ENCODE measurements around the gene SCGB3A1. TPM values are rescaled to one million over a fixed set of nuclear protein-coding genes. Genes with fewer than 3 reads are reported as not detected.

Gene SCGB3A1
- total and polyA plus RNA-seq, 2 donors (not counting 1 experiment from before 2014, with no cell fraction given): not detected

- ATAC-seq (ENCODE audit: low read depth): no peak
- H3K27ac Mint-ChIP-seq: no peak overlapping the region
Measured at GRCh38 chr5:180623411-180623834, 32.1 kb upstream of the SCGB3A1 start.

DNA sequence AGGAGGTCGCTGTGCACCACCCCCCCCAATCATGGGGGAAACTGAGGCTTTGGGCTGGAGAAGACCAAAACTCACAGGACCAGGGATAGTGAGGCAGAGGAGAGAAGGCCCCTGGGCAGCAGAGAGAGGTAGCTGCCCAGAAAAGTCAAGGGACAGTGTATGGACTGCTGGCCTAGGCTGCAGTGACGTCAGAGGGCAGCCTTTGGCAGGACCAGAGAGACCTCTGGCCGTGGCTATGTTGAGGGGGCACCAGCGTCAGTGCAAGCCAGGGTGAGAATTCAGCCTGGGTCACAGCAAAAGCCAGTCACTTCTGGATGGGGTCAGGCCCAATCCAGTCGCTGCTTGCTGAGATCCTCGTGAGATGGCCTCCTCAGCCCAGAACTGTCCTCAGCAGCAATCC, 31.6 kb upstream of the SCGB3A1 start:
- no peak for ATAC-seq (ENCODE audit: low read depth)
- no peaks in the 10 kb centered on the region for H3K9me3 Mint-ChIP-seq (ENCODE audit: insufficient read depth)
- intact Hi-C loops (cut with micrococcal nuclease): no loop called here

More at GRCh38 chr5:180623411-180623834, 32.1 kb upstream of the SCGB3A1 start:
- intact Hi-C loops (cut with micrococcal nuclease): no loop called here
- no peaks in the 10 kb centered on the region for H3K27me3 Mint-ChIP-seq
- Histone ChIP-seq H3K79me2 (ENCODE audit: control insufficient read depth, insufficient read depth, low read length) (no peaks in the 10 kb centered on the region), H3K27me3 (replicated peaks in 1 of 4; ENCODE audit: control extremely low read depth in 1 of 4, control insufficient read depth in 3 of 4, insufficient read depth in 4 of 4, low read length in 3 of 4) (no peaks in the 10 kb centered on the region), H3K4me1 (ENCODE audit: control insufficient read depth in 2 of 2, insufficient read depth in 2 of 2, low read length in 2 of 2) (no peaks in the 10 kb centered on the region), H4K20me1 (ENCODE audit: control insufficient read depth, insufficient read depth, low read length, poor library complexity, severe bottlenecking) (no peaks in the 10 kb centered on the region), H3K4me3 (ENCODE audit: control extremely low read depth in 1 of 5, extremely low read depth in 1 of 5, insufficient read depth in 1 of 5, low read depth in 2 of 5, low read length in 4 of 5) (no peak overlapping the region), H3K9ac (ENCODE audit: low read length) (no peak overlapping the region), H3K4me2 (replicated peaks; ENCODE audit: low read depth, low read length, poor library complexity, severe bottlenecking) (no peak overlapping the region), H3K36me3 (replicated peaks in 1 of 2; ENCODE audit: control extremely low read depth in 1 of 2, control insufficient read depth in 1 of 2, extremely low read depth in 1 of 2, insufficient read depth in 2 of 2, low read length in 1 of 2) (no peaks in the 10 kb centered on the region), H2AFZ (ENCODE audit: insufficient read depth, low read depth, low read length, poor library complexity, severe bottlenecking) (no peak overlapping the region), H3K9me3 (ENCODE audit: control extremely low read depth in 1 of 3, control insufficient read depth in 2 of 3, insufficient read depth in 1 of 3, low read length in 2 of 3) (peaks cover 0 to 2% (median 0%) of the 10 kb centered on the region in 3 donors), H3K27ac (ENCODE audit: low read length in 2 of 2) (no peak overlapping the region)
- no peaks in the 10 kb centered on the region for H3K9me3 Mint-ChIP-seq (ENCODE audit: insufficient read depth)
- no peak overlapping the region for H3K4me3 Mint-ChIP-seq
- no peak for DNase-seq
- WGBS (ENCODE audit: insufficient coverage): 83% methylated on average over 10 of the region's 10 CpGs
- POLR2A ChIA-PET: no interaction called here
- CTCF ChIA-PET: no interaction called here
- peaks cover 2% of the 10 kb centered on the region for H3K4me1 Mint-ChIP-seq
- TF ChIP-seq, protein P1, sequence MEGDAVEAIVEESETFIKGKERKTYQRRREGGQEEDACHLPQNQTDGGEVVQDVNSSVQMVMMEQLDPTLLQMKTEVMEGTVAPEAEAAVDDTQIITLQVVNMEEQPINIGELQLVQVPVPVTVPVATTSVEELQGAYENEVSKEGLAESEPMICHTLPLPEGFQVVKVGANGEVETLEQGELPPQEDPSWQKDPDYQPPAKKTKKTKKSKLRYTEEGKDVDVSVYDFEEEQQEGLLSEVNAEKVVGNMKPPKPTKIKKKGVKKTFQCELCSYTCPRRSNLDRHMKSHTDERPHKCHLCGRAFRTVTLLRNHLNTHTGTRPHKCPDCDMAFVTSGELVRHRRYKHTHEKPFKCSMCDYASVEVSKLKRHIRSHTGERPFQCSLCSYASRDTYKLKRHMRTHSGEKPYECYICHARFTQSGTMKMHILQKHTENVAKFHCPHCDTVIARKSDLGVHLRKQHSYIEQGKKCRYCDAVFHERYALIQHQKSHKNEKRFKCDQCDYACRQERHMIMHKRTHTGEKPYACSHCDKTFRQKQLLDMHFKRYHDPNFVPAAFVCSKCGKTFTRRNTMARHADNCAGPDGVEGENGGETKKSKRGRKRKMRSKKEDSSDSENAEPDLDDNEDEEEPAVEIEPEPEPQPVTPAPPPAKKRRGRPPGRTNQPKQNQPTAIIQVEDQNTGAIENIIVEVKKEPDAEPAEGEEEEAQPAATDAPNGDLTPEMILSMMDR (IDR thresholded peaks at IDR 0.05): no peak
- no peak for TF ChIP-seq EZH2 (IDR thresholded peaks at IDR 0.05; ENCODE audit: borderline replicate concordance, insufficient read depth, low read depth, low read length, poor library complexity, severe bottlenecking)

More for the DNA sequence above, 31.6 kb upstream of the SCGB3A1 start:
- Histone ChIP-seq H3K9ac (ENCODE audit: low read length) (no peak overlapping the region), H3K27me3 (replicated peaks in 1 of 4; ENCODE audit: control extremely low read depth in 1 of 4, control insufficient read depth in 3 of 4, insufficient read depth in 4 of 4, low read length in 3 of 4) (no peaks in the 10 kb centered on the region), H3K9me3 (ENCODE audit: control extremely low read depth in 1 of 3, control insufficient read depth in 2 of 3, insufficient read depth in 1 of 3, low read length in 2 of 3) (peaks cover 0 to 2% (median 0%) of the 10 kb centered on the region in 3 donors), H3K4me3 (ENCODE audit: control extremely low read depth in 1 of 5, extremely low read depth in 1 of 5, insufficient read depth in 1 of 5, low read depth in 2 of 5, low read length in 4 of 5) (no peak overlapping the region), H3K4me1 (ENCODE audit: control insufficient read depth in 2 of 2, insufficient read depth in 2 of 2, low read length in 2 of 2) (no peaks in the 10 kb centered on the region), H4K20me1 (ENCODE audit: control insufficient read depth, insufficient read depth, low read length, poor library complexity, severe bottlenecking) (no peaks in the 10 kb centered on the region), H3K79me2 (ENCODE audit: control insufficient read depth, insufficient read depth, low read length) (no peaks in the 10 kb centered on the region), H2AFZ (ENCODE audit: insufficient read depth, low read depth, low read length, poor library complexity, severe bottlenecking) (no peak overlapping the region), H3K4me2 (replicated peaks; ENCODE audit: low read depth, low read length, poor library complexity, severe bottlenecking) (no peak overlapping the region), H3K27ac (ENCODE audit: low read length in 2 of 2) (no peak overlapping the region), H3K36me3 (replicated peaks in 1 of 2; ENCODE audit: control extremely low read depth in 1 of 2, control insufficient read depth in 1 of 2, extremely low read depth in 1 of 2, insufficient read depth in 2 of 2, low read length in 1 of 2) (no peaks in the 10 kb centered on the region)
- DNase-seq: no peak
- no peak overlapping the region for H3K4me3 Mint-ChIP-seq
- no peak for TF ChIP-seq EZH2 (IDR thresholded peaks at IDR 0.05; ENCODE audit: borderline replicate concordance, insufficient read depth, low read depth, low read length, poor library complexity, severe bottlenecking)
- TF ChIP-seq, protein P1 (IDR thresholded peaks at IDR 0.05): no peak
- peaks cover 2% of the 10 kb centered on the region for H3K4me1 Mint-ChIP-seq
- POLR2A ChIA-PET: no interaction called here
- no peak overlapping the region for H3K27ac Mint-ChIP-seq
- WGBS (ENCODE audit: insufficient coverage): 80% methylated on average over 6 of the region's 6 CpGs
- H3K27me3 Mint-ChIP-seq: no peaks in the 10 kb centered on the region
- CTCF ChIA-PET: no interaction called here

All from B cell (primary cell).